Peyer's patch (tissue), 4 donors: ENCODE measurements around the gene SCN1B. TPM values are rescaled to one million over a fixed set of nuclear protein-coding genes. Genes with fewer than 3 reads are reported as not detected.
A peak's percentile ranks its signal among the peaks of the same experiment; 100 is the strongest.

Experiments used
- DNase-seq, 3 donors: peaks; one replicate each; pipeline ENCODE4 v3.0.0-alpha.2; 2017 to 2019
- H3K27ac ChIP-seq, 4 donors: fragments of 200-600 bp; sonication (generic); one replicate each; pipeline ENCODE4 v1.5.1; 2016 to 2019
- H3K27me3 ChIP-seq, 2 donors: fragments of 200-600 bp; sonication (generic); one replicate each; pipeline ENCODE4 v1.5.1; 2019
- H3K36me3 ChIP-seq, 3 donors: fragments of 200-600 bp; sonication (generic); one replicate each; pipeline ENCODE4 v1.5.1; 2016 to 2019
- H3K4me1 ChIP-seq, 4 donors: fragments of 200-600 bp; sonication (generic); one replicate each; pipeline ENCODE4 v1.5.1; 2016 to 2019
- H3K4me3 ChIP-seq, 4 donors: fragments of 200-600 bp; sonication (generic); 1 replicate in 3 of 4; 2 replicates in 1 of 4; pipeline ENCODE4 v1.5.1; 2016 to 2019; ENCODE audit warnings: mild to moderate bottlenecking in 1 of 4
- H3K9me3 ChIP-seq, 4 donors: fragments of 200-600 bp; sonication (generic); one replicate each; pipeline ENCODE4 v1.5.1; 2016 to 2019; ENCODE audit warnings: mild to moderate bottlenecking in 1 of 4
- CTCF ChIP-seq, 6 experiments: fragments of 450-650 bp in 4 of 6; fragments of 200-600 bp in 2 of 6; sonication (generic) in 1 of 6; IDR thresholded peaks; one replicate each; pipeline ENCODE4 v1.5.1; 2017 to 2019; ENCODE audit warnings: antibody characterized with exemption in 6 of 6, mild to moderate bottlenecking in 3 of 6, moderate library complexity in 1 of 6
- POLR2A ChIP-seq, 2 donors: fragments of 450-650 bp; IDR thresholded peaks; one replicate each; pipeline ENCODE4 v1.5.1; 2017; ENCODE audit warnings: antibody characterized with exemption in 2 of 2, mild to moderate bottlenecking in 2 of 2, moderate library complexity in 2 of 2
- total RNA-seq, 4 donors: library from RNA; depleted of rRNA; stranded (reverse); fragments of >200 nt; gene quantifications; one replicate each; pipeline ENCODE4 v1.1.0, GENCODE V29; 2016

SCN1B gene
- total RNA-seq, 4 donors from 2014 or later = 2.8 to 9.1 (median 5.1) TPM

GRCh38 chr19:35077411-35078223 lies 47.3 kb downstream of the SCN1B start:
- H3K27ac ChIP-seq = no peak overlapping the region
- no peaks in the 10 kb centered on the region for H3K27me3 ChIP-seq
- no peak overlapping the region for H3K4me3 ChIP-seq
- no peaks in the 10 kb centered on the region for H3K36me3 ChIP-seq
- DNase-seq = no peak
- H3K4me1 ChIP-seq = peaks cover 0 to 3% (median 0%) of the 10 kb centered on the region in 4 donors
- TF ChIP-seq CTCF (IDR thresholded peaks at IDR 0.05) (no peak), POLR2A (IDR thresholded peaks at IDR 0.05) (no peak)
- H3K9me3 ChIP-seq = no peaks in the 10 kb centered on the region

GRCh38 chr19:35079826-35080225 lies 49.6 kb downstream of the SCN1B start:
- Histone ChIP-seq H3K27me3 (no peaks in the 10 kb centered on the region), H3K36me3 (no peaks in the 10 kb centered on the region), H3K27ac (no peak overlapping the region), H3K4me3 (no peak overlapping the region), H3K4me1 (peaks cover 0 to 3% (median 0%) of the 10 kb centered on the region in 4 donors), H3K9me3 (no peaks in the 10 kb centered on the region)
- TF ChIP-seq POLR2A (IDR thresholded peaks at IDR 0.05) = no peak
- no peak for TF ChIP-seq CTCF (IDR thresholded peaks at IDR 0.05)
- DNase-seq = no peak

GRCh38 chr19:35080613-35081170 lies 50.4 kb downstream of the SCN1B start:
- no peak overlapping the region for H3K27ac ChIP-seq
- peaks cover 0 to 3% (median 1%) of the 10 kb centered on the region in 4 donors for H3K4me1 ChIP-seq
- TF ChIP-seq POLR2A (IDR thresholded peaks at IDR 0.05) = no peak
- no peak for TF ChIP-seq CTCF (IDR thresholded peaks at IDR 0.05)
- no peak overlapping the region for H3K4me3 ChIP-seq
- no peak for DNase-seq
- no peaks in the 10 kb centered on the region for H3K36me3 ChIP-seq
- H3K9me3 ChIP-seq = no peaks in the 10 kb centered on the region
- no peaks in the 10 kb centered on the region for H3K27me3 ChIP-seq

- TF ChIP-seq CTCF (IDR thresholded peaks at IDR 0.05) = no peak
- no peak for TF ChIP-seq POLR2A (IDR thresholded peaks at IDR 0.05)
- H3K36me3 ChIP-seq = no peaks in the 10 kb centered on the region
- no peak overlapping the region for H3K27ac ChIP-seq
- H3K9me3 ChIP-seq = no peaks in the 10 kb centered on the region
- no peak for DNase-seq
- no peak overlapping the region for H3K4me3 ChIP-seq
- H3K4me1 ChIP-seq = peaks cover 0 to 6% (median 2%) of the 10 kb centered on the region in 4 donors
- H3K27me3 ChIP-seq = no peaks in the 10 kb centered on the region
Measured at GRCh38 chr19:35081201-35081600, 50.9 kb downstream of the SCN1B start.

GRCh38 chr19:35083691-35084508 lies 53.6 kb downstream of the SCN1B start:
- Histone ChIP-seq H3K9me3 (no peaks in the 10 kb centered on the region), H3K4me1 (peaks cover 0 to 11% (median 5%) of the 10 kb centered on the region in 4 donors), H3K36me3 (no peaks in the 10 kb centered on the region), H3K27ac (peak overlapping the region in 1 of 4 donors; percentile 4), H3K27me3 (no peaks in the 10 kb centered on the region), H3K4me3 (no peak overlapping the region)
- no peak for TF ChIP-seq POLR2A (IDR thresholded peaks at IDR 0.05)
- TF ChIP-seq CTCF (IDR thresholded peaks at IDR 0.05) = no peak
- peak in 1 of 3 donors; percentile 52 for DNase-seq
